K562 (cell line): Measurements from ENCODE around the gene ZCCHC3. TPM values are rescaled to one million over a fixed set of nuclear protein-coding genes. Genes with fewer than 3 reads are reported as not detected.

ENCODE experiments used
- ARNT ChIP-seq, 2 experiments: fragments of 450-650 bp; IDR thresholded peaks; 2 replicates each; pipeline ENCODE4 v1.6.1; 2016; ENCODE audit warnings: mild to moderate bottlenecking in 1 of 2
- CREB5 ChIP-seq: fragments of 250-450 bp; sonication (Bioruptor Pico); IDR thresholded peaks from 2 replicates; pipeline ENCODE4 v1.5.0; 2020; ENCODE audit warnings: mild to moderate bottlenecking
- CSDE1 ChIP-seq, 2 experiments: fragments of 450-650 bp; IDR thresholded peaks; 2 replicates each; pipeline ENCODE4 v1.6.1; 2016; ENCODE audit warnings: mild to moderate bottlenecking in 1 of 2
- CTCF ChIP-seq, 3 experiments: IDR thresholded peaks in 2 of 3; conservative IDR thresholded peaks in 1 of 3; 2 replicates each; pipeline ENCODE4 v1.5.1; 2011 to 2012; ENCODE audit warnings: low read length in 3 of 3, mild to moderate bottlenecking in 3 of 3, control low read depth in 2 of 3, improper control_type of control experiment in 1 of 3, inconsistent platforms in 1 of 3, low read depth in 1 of 3, mixed read lengths in 1 of 3, moderate library complexity in 1 of 3; ENCODE audit not compliant: insufficient read depth in 2 of 3
- CTCFL ChIP-seq: IDR thresholded peaks from 2 replicates; pipeline ENCODE4 v1.6.1; 2011; ENCODE audit warnings: borderline replicate concordance, low read depth, mild to moderate bottlenecking, moderate library complexity, low read length; ENCODE audit not compliant: insufficient read depth, poor library complexity, severe bottlenecking
- CXXC5 ChIP-seq: fragments of 250-450 bp; sonication (Bioruptor Pico); IDR thresholded peaks from 2 replicates; pipeline ENCODE4 v1.8.0; 2022; ENCODE audit warnings: inconsistent platforms, mild to moderate bottlenecking, moderate library complexity
- ERF ChIP-seq: fragments of 450-650 bp; formaldehyde crosslinking; IDR thresholded peaks from 2 replicates; pipeline ENCODE4 v1.4.0; 2020; ENCODE audit warnings: mild to moderate bottlenecking, mixed read lengths
- GTF2E2 ChIP-seq: fragments of 200-800 bp; sonication (Bioruptor generic); IDR thresholded peaks from 2 replicates; pipeline ENCODE4 v1.6.1; 2016; ENCODE audit warnings: missing genetic modification characterization, missing compliant biosample characterization
- HMBOX1 ChIP-seq: sonication (generic); IDR thresholded peaks from 2 replicates; pipeline ENCODE4 v1.6.1; 2016
- IFI16 ChIP-seq: fragments of 250-450 bp; sonication (Bioruptor Pico); IDR thresholded peaks from 2 replicates; pipeline ENCODE4 v2.1.2; 2022; ENCODE audit warnings: mild to moderate bottlenecking, inconsistent platforms
- MAFK ChIP-seq: IDR thresholded peaks from 2 replicates; pipeline ENCODE4 v1.6.1; 2011; ENCODE audit warnings: low read length, improper control_type of control experiment
- MIER1 ChIP-seq: fragments of 450-650 bp; IDR thresholded peaks from 2 replicates; pipeline ENCODE4 v1.6.1; 2016; ENCODE audit warnings: antibody characterized with exemption, mild to moderate bottlenecking, low read depth
- MTA3 ChIP-seq: fragments of 450-650 bp; formaldehyde crosslinking; IDR thresholded peaks from 2 replicates; pipeline ENCODE4 v1.6.1; 2017; ENCODE audit warnings: mild to moderate bottlenecking, borderline replicate concordance
- PHTF2 ChIP-seq: fragments of 250-450 bp; sonication (Bioruptor Pico); IDR thresholded peaks from 2 replicates; pipeline ENCODE4 v1.5.0; 2021; ENCODE audit warnings: mild to moderate bottlenecking
- ZKSCAN8 ChIP-seq: fragments of 200-800 bp; sonication (Bioruptor generic); IDR thresholded peaks from 2 replicates; pipeline ENCODE4 v1.6.1; 2016; ENCODE audit warnings: missing genetic modification characterization, missing compliant biosample characterization
- ZNF146 ChIP-seq: IDR thresholded peaks from one replicate; pipeline ENCODE4 v1.6.1; 2018; ENCODE audit warnings: missing compliant biosample characterization; ENCODE audit not compliant: unreplicated experiment
- ZNF408 ChIP-seq: fragments of 250-450 bp; sonication (Bioruptor Pico); IDR thresholded peaks from 2 replicates; pipeline ENCODE4 v1.4.0; 2020; ENCODE audit warnings: low read depth, mild to moderate bottlenecking, moderate library complexity
- ZNF449 ChIP-seq: fragments of 250-450 bp; sonication (Bioruptor Pico); IDR thresholded peaks from 2 replicates; pipeline ENCODE4 v1.8.0; 2022; ENCODE audit warnings: moderate library complexity, mild to moderate bottlenecking, inconsistent platforms
- ZNF699 ChIP-seq: fragments of 250-450 bp; sonication (Bioruptor Pico); IDR thresholded peaks from 2 replicates; pipeline ENCODE4 v1.8.0; 2021; ENCODE audit warnings: mild to moderate bottlenecking, moderate library complexity; ENCODE audit not compliant: insufficient replicate concordance
- ZSCAN32 ChIP-seq: fragments of 450-650 bp; formaldehyde crosslinking; IDR thresholded peaks from 2 replicates; pipeline ENCODE4 v1.4.0; 2020; ENCODE audit warnings: mild to moderate bottlenecking, moderate library complexity
- polyA plus RNA-seq, 8 experiments: library from polyadenylated mRNA; depleted of rRNA in 4 of 8; stranded (reverse) in 5 of 8; unstranded in 3 of 8; fragments of >200 nt; fragmentation: Nextera tagmentation in 2 of 8; fragmentation: Illumina TruSeq in 1 of 8; extraction: Ambion mirVana in 2 of 8; extraction: Trizol in 1 of 8; gene quantifications; 2 replicates each; pipeline versions ENCODE4 v1.2.1 to v1.2.3, GENCODE V29; 2011 to 2014; ENCODE audit warnings: inconsistent platforms in 1 of 8, missing spikeins in 1 of 8
- total RNA-seq, 7 experiments: library from RNA; depleted of rRNA in 6 of 7; stranded (reverse); fragments of >200 nt in 6 of 7; fragmentation: Illumina TruSeq in 2 of 7; extraction: Trizol in 2 of 7; gene quantifications; 2 replicates each; pipeline versions ENCODE4 v1.2.1 to v1.2.3, GENCODE V29; 2011 to 2021; ENCODE audit warnings: low replicate concordance in 1 of 7

The ZCCHC3 gene
- total and polyA plus RNA-seq, 9 of the 15 experiments (the other 6 are each of a cell fraction or from before 2014, with no cell fraction given): 2.8 to 23.3 (median 16.5) TPM

- TF ChIP-seq HMBOX1: no peak
- peak; percentile 71 for TF ChIP-seq CXXC5
- TF ChIP-seq CTCFL: no peak
- TF ChIP-seq CTCF (IDR thresholded peaks at IDR 0.05 in 2 of 3, conservative IDR thresholded peaks at IDR 0.05 in 1 of 3; ENCODE audit: insufficient read depth in 2 of 3, low read depth in 1 of 3, low read length in 3 of 3): no peak
- TF ChIP-seq ZNF449 (CRISPR knock-in tag): no peak
- peak in 1 of 2 experiments; percentile 89; a peak in 2 of 4 replicates for TF ChIP-seq CSDE1 (IDR thresholded peaks at IDR 0.05)
- 0 out of 2 replicates have a peak, but pooled peaks have one; percentile 44 for TF ChIP-seq MTA3
- no peak for TF ChIP-seq ZNF699 (CRISPR knock-in tag)
- TF ChIP-seq ARNT (IDR thresholded peaks at IDR 0.05): peak in 1 of 2 experiments; percentile 84; a peak in 3 of 4 replicates
- peak; percentile 78 for TF ChIP-seq MIER1
- TF ChIP-seq MAFK: no peak
- TF ChIP-seq ZKSCAN8 (CRISPR knock-in tag): 0 out of 2 replicates have a peak, but pooled peaks have one; percentile 21
- TF ChIP-seq ZNF408 (CRISPR knock-in tag): no peak
- no peak for TF ChIP-seq ZSCAN32 (CRISPR knock-in tag)
- TF ChIP-seq CREB5 (CRISPR knock-in tag): no peak
- TF ChIP-seq PHTF2 (CRISPR knock-in tag): no peak
- TF ChIP-seq IFI16: no peak
- TF ChIP-seq ERF (CRISPR knock-in tag): no peak
- no peak for TF ChIP-seq ZNF146 (CRISPR knock-in tag)
- 0 out of 2 replicates have a peak, but pooled peaks have one; percentile 39 for TF ChIP-seq GTF2E2 (tag)
Observed at GRCh38 chr20:347640-348484, 50.5 kb downstream of the ZCCHC3 start (continued).
